SU-DHL-6 (cell line): ENCODE results near the gene CIAO2A.

Experiments used
- EZH2phosphoT487 ChIP-seq: fragments of 200-600 bp; sonication (generic), shearing (Covaris generic); conservative IDR thresholded peaks from 2 replicates; pipeline ENCODE4 v1.6.1; 2018; ENCODE audit warnings: mild to moderate bottlenecking, antibody characterized with exemption, low read length, moderate library complexity, mixed read lengths
- TF ChIP-seq, protein P1 (sequence below): fragments of 200-600 bp; sonication (generic); IDR thresholded peaks from one replicate; pipeline ENCODE4 v1.5.1; 2017; ENCODE audit warnings: antibody characterized with exemption, mild to moderate bottlenecking, low read length, moderate library complexity; ENCODE audit not compliant: insufficient read depth, poor library complexity, severe bottlenecking

GRCh38 chr15:64082757-64083156 lies 10.9 kb downstream of the CIAO2A start:
- TF ChIP-seq, protein P1, sequence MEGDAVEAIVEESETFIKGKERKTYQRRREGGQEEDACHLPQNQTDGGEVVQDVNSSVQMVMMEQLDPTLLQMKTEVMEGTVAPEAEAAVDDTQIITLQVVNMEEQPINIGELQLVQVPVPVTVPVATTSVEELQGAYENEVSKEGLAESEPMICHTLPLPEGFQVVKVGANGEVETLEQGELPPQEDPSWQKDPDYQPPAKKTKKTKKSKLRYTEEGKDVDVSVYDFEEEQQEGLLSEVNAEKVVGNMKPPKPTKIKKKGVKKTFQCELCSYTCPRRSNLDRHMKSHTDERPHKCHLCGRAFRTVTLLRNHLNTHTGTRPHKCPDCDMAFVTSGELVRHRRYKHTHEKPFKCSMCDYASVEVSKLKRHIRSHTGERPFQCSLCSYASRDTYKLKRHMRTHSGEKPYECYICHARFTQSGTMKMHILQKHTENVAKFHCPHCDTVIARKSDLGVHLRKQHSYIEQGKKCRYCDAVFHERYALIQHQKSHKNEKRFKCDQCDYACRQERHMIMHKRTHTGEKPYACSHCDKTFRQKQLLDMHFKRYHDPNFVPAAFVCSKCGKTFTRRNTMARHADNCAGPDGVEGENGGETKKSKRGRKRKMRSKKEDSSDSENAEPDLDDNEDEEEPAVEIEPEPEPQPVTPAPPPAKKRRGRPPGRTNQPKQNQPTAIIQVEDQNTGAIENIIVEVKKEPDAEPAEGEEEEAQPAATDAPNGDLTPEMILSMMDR: no peak
- no peak for TF ChIP-seq EZH2phosphoT487
